ENCODE results near the gene CD81.
"Not testable (repeated sequence)": the region's sequence is repeated elsewhere in the genome, so short reads cannot be mapped to it uniquely, and the experiment has no call there.

The CD81 gene

DNA sequence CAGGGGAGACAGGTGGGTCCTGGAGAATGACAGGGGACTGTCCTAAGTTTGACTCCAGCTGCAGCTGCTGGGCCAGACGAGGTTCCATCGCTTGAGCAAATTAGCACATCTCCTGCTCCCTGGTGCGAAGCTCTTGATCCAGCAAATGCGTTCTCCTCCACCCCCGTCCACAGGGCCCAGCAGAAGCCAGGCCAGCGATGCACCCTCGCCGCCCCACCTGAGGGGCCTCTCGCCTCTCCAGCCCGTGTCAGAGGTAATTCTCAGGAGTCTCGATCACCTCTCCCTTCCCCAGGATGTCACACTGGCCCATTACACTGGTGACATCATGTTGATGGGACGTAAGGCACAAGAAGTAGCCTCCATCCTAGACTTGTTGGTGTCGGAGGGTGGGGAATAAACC, 19.5 kb upstream of the CD81 start:
- not testable (repeated sequence) for DNase-seq (ENCODE audit: low spot score)

DNA sequence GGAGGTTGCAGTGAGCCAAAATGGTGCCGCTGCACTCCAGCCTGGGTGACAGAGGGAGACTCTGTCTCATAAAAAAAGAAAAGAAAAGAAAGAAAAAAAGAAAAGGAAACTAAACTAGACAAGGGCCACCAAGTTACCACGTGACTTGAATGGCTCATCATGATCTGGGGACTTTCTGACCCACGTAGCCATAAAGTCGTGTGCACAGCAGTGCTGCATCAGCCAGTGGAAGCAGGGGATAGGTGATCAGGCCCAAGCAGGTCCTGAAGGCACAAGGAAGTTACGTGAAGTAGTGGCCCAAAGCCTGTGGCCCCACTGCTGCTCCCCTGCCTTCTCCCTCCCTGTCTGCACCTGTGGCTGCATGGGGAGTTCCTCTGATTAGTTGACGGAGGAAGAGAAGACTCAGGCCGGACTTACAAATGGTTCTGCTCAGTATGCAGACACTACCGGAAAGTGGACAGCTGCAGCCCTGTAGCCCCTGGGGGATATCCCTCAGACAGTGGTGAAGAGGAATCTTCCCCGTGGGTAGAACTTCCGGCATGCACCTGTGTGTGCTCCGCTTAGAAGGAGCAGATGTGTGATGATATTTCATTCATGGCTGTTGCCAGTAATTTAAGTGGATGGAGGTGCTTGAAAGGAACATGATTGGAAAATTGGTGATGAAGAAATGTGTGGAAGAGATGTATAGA, 18.2 kb upstream of the CD81 start:
- no peak for DNase-seq (ENCODE audit: low spot score)

DNA sequence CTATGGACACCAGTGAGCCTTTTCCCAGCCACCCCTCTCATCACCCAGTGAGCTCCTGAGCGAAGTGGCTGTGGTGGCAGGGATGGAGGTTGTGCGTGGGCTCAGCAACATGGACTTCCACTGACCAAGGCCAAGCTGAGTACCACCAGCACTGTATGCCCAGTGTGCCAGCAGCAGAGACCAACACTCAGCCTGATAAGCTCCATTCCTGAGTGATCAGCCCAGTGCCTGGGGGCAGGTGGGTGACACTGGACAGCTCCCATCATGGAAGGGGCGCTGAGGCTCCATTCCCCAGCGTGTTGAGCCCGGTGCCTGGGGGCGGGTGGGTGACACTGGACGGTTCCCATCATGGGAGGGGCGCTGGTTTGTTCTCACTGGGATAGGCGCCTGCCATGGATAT, 17.6 kb upstream of the CD81 start:
- no peak for DNase-seq (ENCODE audit: low spot score)

DNA sequence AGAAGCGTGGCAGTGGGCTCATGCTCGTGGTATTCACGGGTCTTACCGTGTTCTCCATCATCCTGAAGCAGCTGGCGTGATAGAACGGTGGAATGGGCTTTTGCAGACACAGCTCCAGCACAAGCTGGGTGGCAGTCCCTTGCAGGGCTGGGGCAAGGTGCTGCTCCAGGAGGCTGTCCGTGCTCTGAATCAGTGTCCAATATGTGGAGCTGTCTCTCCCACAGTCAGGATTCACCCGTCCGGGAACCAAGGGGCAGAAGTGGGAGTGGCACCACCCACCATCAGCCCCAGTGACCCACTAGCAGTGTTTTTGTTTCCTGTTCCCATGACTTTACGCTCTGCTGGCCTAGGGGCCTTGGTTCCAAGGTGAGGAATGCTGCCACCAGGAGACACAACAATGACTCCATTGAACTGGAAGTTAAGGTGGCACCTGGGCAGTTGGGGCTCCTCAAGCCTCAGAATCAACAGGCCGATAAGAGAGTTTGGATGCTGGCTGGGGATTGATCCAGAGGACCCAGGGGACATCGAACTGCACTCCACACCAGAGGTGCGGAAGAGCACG, 16.9 kb upstream of the CD81 start:
- no peak for DNase-seq (ENCODE audit: low spot score)

DNA sequence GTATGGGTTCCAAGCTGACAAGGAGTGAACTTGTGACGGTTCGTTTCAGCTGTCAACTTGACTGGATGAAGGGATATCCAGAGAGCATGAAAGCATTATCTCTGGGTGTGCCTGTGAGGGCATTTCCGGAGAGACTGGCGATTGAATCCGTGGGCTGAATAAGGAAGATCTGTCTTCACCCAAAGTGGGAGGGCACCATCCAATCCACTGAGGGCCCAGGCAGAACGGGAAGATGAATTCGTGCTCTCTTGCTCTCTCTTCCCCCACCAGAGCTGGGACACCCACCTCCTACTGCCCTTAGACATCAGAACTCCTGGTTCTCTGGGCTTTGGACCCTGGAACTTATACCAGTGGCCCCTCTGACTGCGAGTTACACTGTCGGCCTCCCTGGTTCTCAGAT, 15.5 kb upstream of the CD81 start:
- DNase-seq (ENCODE audit: low spot score): no peak

DNA sequence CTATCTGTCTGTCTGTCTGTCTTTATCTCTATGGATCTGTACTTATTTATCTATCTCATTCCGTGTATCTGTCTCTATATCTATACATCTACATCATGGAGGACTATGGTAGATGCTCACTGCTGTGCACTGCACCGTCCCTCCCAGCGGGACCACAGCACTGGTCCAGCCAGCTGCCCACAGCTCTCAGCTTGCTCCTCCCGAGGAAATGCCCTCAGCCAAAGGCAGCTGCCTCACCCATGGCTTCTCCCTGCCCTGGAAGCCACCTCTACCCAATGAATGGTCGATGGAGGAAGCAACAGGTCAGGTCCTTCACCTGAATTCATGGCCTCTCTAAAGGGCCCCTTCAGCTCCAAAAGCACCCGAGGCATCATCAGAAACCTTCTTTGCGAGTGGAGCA, 14.7 kb upstream of the CD81 start:
- no peak for DNase-seq (ENCODE audit: low spot score)

DNA sequence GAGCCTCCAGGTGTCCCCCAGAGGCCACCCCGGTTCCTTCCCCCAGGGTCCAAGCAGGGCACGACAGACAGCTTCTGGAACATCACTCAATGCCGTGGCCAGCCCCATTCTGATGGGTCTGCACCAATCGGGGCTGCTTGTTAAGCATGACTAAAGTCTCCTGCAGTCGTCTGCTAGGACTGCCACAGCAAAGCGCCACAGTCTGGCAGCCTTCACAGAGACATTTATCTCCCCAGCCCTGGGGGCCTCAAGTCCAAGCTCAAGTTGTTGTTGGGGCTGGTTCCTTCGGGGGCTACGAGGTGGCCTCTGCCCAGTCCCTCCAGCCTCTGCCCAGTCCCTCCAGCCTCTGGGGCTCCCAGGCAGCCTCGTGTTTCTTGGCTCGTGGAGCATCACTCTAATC, 14.0 kb upstream of the CD81 start:
- no peak for DNase-seq (ENCODE audit: low spot score)

DNA sequence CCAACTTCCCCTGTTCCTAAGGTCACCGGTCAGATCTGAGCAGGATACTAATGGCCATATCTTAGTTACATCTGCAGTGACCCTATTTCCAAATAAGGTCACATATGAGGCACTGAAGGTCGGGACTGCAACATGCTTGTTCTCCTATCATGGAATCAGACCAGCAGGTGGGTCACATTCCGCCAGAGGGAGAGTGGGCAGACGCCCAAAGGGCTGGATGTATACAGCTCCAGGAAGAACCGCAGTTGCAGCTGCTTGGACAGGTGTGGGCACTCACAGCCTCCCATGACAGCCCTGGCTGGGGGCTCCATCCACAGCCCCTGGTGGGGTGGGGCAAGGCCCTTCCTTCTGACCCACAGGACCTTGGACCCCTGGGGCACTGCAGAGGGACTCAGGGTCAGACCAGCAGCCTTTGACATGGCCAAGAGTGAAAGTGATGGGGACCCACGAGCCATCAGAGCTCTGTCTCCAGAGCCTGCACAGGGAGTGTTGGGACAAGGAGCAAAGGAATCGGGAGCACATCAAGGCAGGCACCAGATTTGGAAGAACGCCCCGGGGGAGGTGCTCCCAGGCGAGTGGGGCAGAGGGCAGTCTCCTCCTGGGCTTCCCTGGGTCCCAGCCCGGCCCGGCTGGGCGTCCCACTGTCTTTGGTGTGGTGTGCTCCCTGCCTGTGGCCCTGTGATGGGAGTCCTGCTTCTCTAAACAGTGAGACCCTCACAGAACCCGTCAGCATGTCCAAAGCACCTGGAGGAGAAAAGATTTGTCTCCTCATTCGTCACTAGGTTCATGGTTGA, 13.3 kb upstream of the CD81 start:
- DNase-seq (ENCODE audit: low spot score): no peak

DNA sequence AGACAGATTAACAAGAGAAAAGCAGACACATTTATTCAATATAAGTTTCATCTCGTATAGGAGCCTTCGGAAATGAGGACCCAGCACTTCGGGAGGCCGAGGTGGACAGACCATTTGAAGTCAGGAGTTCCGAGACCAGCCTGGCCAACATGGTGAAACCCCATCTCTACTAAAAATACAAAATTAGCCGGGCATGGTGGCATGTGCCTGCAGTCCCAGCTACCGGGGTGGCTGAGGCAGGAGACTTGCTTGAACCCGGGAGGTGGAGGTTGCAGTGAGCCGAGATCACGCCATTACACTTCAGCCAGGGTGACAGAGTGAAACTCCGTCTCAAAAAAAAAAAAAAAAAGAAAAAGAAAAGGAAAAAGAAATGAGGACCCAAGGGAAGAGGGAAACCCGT, 12.7 kb upstream of the CD81 start:
- DNase-seq (ENCODE audit: low spot score): not testable (repeated sequence)

DNA sequence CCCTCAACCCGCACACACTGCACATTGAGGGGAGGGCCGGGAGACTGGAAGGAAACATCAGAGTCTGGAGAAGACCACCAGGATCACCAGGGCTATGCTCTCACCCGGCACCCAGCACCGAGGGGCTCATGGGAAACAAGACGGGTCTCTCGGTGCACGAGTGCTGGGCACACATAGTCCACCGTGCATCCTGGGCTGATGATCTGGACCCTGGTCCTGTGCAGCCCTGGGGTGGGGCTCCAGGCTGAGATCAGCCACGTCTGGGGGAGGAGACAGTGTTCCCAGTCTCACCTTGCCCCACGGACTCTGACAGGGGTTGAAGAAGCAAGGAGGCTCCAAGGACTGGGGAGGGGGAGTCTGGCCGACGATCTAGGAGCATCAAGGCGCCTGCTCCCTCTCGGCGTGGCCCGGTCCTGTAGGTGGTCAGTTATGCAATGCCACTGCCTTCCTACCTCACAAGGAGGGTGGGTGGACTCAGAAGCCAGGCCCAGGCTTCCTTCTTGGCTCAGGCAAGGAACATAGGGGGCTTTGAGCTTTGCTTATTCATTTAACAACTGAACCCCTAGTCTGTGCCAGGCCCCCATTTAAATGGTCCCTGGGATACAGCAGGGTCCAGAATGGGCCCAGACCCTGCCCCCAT, 11.4 kb upstream of the CD81 start:
- no peak for DNase-seq (ENCODE audit: low spot score)

DNA sequence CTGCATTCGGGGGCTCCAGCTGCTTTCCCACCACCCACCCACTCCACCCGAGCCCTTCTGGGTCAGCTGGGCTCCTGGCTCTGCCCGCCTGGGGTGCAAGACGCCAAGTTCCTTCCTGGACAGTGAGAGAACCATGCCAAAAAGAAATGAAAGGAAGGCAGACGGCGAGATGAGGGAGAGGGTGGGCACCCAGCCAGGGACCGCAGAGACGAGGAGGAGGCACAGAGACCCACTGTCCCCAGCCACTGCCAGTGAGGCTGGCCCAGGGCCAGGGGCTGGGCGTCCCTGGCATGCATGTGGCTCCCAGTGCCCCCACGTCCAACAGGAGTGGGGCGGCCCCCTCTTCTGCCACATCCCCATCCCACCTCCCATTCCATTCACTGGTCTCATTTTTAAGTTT, 10.8 kb upstream of the CD81 start:
- DNase-seq (ENCODE audit: low spot score): no peak

DNA sequence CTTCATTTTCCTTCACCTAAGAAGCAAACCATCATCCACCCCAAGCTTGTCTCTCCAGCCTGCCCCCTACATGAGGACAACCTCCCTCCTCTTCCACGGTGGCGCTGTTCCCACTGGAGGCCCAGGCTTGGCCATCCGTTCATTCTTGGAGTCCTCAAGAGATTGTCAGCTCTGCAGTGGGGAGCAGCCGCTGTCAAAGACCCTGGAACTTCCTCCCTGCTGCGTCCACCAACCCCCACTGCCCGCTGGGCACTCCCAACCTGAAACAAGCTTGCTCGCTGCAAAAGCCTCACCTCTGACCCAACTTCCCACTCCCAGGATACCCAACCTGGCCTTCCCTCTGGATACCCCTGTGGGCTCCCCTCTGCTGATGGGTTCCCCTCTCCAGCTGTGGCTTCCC, 10.4 kb upstream of the CD81 start:
- DNase-seq (ENCODE audit: low spot score): no peak

DNA sequence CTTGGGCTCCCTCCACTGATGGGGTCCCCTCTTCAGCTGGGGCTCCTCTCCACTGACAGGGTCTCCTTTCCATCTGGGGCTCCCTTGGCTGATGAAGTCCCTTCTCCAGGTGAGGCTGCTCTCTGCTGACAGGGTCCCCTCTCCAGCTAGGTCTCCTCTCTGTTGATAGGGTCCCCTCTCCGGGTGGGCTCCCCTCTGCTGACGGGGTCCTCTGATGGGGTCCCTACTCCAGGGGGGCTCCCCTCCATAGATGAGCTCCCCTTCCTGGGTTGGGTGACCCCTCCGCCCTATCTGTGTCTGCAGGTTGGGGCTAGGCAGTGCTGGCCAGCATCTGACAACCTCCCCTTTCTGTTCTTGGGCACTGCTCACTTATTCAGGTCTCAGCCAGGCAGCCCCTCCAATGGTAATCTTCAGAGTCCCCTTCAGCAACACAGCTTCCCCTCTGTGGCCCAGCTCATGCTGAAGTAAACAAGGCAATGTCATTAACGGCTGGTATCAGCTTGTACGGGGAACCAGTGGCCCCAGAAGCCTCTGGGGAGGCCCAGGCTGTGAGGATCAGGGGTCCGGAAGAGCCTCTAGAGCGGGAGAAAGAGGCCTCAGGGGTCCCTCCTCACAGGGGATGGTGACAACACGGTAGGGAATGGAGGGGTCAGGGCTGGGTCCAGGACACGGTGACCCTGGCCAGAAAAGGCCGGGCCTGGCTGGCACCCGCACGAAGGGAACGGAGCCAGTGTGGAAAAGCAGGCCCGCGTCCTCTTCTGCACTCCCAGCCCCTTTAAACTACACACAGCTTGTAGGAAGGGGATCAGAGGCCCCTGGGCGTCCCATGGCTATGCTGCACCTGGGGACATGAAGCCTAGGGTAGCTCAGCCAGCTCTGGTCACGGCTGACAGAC, 9.6 kb upstream of the CD81 start:
- DNase-seq (ENCODE audit: low spot score): no peak

DNA sequence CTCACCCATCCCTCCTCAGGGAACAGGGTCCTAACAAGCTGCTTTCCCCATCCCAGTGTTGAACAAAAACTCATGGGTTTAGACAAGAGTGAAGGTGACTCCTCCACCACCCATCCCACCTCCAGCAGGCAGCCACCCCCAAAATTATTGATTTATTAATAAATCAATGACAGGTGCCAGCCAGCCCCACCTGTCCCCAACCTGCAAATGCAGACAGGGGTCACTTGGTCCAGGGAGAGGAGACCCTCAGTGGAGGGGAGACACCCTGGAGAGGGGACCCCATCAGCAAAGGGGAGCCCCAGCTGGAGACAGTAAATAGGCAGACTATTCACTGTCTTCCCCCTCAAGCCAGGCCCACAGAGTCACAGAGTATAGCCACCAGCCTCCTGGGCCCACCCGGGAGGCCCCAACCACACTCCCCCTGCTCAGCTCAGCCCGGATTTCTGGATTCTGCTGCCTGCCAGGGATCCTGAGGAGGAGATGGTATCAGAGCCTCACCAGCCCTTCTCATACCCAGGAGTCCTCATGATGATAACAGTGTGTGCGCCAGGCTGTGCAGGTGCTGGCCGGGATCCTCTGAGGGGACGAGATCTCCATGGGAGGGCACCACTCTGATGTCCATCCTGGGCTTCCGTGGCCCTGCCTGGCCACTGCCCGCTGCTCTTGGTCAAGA, 8.8 kb upstream of the CD81 start:
- DNase-seq (ENCODE audit: low spot score): no peak

DNA sequence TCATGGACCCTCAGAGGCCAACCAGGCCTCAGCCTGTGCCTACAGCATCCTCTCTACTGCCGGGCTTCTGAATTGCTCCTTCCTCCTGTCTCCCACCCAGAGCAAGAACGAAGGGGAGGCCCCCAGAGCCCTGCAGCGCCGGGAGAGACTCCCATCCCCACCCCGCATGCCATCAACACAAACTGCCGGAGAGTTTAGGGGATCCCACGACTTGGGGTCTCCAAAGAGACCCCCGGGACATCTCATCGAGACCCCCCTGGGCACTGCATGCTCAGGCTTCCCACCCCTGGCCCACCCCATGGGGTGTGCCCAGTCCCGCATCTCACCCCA, 8.3 kb upstream of the CD81 start:
- DNase-seq (ENCODE audit: low spot score): no peak

DNA sequence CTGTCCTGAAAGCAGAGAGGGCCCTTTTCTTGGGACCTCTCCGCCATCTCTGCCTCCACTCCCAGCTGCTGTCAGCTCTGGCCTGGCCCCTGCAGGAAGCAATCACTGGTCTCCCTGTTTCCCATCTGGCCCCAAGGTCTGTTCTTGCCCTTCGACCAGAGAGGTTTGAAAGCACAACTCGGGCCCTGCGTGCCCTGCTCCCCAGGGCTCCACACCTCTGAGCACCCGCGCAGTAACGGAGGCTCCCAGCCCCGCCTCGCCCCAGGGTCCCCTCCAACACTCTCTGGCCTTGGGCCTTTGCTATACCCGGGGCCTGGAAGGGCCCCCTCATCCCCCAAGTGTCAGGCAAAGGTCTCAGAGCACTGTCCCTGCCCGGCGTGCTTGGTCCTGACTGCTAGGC, 7.8 kb upstream of the CD81 start:
- DNase-seq (ENCODE audit: low spot score): no peak

DNA sequence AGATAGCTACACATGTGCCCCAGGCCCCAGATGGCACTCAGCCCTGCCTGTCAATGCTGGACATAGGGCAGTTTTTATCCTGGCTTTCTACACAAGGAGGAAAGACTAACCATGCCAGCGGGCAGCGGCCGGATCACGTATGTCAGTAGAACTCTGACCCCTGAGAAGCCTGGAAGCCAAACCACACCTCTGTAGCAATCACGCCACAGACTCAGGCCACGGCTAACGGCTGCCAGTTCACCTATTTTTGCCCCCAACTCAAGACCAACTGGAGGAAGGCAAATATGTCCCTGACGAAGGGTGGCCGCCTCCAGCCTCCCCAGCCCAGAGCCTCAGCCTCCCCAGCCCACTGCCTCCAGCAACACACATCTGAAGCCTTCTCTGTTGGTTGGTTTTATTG, 7.2 kb upstream of the CD81 start:
- DNase-seq (ENCODE audit: low spot score): no peak

DNA sequence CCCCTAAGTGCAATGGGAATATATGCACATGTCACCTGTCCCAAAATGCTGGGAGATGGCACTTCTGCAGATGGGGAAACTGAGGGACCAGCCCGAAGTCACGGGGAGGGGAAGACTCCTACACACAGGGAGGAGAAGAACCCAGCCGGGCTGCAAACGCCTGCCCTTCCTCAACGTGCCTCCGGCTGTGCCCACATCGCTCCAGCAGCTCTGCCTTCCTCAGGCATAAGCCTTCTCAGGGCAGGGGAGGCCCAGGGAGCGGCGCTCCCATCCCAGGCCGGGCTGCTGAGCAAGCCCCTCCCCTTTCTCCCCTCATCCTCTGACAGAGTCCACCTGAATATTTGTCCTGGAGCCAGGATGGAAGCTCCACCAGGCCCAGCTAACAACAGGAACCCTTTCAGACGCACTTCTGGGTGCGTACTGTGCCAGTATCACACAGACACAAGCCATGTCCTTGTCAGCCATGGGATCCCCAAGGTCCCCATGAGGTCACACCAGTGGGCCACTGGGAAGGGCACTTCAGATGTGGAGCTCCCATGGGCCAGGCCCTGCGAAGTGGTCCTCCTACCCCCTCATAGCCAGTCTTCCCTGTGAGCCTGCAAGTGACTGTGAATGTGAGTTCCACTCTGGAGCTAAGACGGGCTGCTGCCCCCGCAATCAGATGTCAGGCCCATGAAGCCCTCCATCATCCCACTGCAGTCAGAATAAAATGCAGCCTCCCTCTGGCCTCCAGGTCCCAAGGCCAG, 2.5 kb upstream of the CD81 start:
- no peak for DNase-seq (ENCODE audit: low spot score)

DNA sequence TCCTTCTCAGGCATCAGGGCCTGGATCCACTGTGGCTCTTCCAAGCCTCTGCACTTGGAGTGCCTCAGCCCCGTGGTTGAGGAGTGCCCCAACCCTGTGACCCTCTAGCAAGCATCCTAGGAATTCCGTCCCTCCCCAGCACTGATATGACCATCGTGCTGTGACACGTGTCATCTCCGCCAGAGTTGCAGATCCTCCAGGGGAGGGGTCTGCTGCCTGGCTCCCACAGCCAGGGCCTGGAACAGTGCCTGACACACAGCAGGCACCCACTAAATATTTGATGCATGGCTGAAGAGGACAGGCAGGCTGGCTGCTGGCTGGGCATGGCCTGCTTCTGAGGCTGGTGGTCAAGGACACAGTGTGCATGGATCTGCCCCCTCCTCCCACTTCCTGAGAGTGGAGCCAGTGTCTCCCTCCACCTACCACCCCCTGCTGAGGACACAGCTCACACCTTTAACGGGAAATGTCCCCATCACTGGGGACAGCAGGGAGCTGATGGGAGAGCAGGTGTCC, 1.7 kb upstream of the CD81 start:
- no peak for DNase-seq (ENCODE audit: low spot score)

DNA sequence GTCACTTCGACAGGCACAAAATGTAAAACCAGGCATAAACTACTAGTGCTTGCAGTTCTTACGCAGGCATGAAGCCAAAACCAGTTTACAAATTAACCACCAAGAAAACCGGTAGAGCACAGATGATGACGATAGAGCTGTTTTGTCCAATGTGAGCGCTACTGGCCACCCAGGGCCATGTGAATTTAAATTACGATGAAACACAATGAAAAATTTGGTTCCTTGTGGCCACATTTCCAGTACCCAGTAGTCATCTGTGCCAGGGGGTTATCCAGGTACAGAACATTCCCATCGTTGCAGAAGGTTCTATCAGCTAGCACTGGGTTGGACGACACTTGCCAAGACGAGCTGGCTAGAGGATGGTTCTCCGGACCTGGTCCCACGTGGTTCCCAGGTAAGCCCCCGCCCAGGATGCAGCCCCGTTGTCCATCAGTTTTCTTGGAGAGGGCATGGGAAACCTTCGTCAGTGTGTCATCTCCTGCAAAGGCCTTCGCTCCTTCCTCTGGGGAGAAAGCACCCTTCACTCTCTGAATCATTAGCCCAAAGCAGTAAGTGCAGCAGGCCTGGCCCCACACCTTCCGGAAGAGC, 1.1 kb upstream of the CD81 start:
- no peak for DNase-seq (ENCODE audit: low spot score)
